Measurements from ENCODE around the gene KCNK10.

Gene KCNK10
- total RNA-seq: 0 to 0.27 (median 0.09) reads per million in 4 experiments

GRCh38 chr14:88323086-88323522 lies at the start of gene KCNK10:
Gene KCNK10 (minus strand): TSS chr14:88323269. CDS start chr14:88322798, 471 bp downstream.
- no peak for DNase-seq

GRCh38 chr14:88369496-88369895 lies 46.4 kb upstream of the KCNK10 start:
- DNase-seq: no peak

- no peak for DNase-seq
Observed at GRCh38 chr14:88364710-88365413, 41.8 kb upstream of the KCNK10 start.

- no peak for DNase-seq
Observed at GRCh38 chr14:88363644-88364043, 40.6 kb upstream of the KCNK10 start.

- no peak for DNase-seq
Observed at GRCh38 chr14:88359500-88359899, 36.4 kb upstream of the KCNK10 start.

- no peak for DNase-seq
Observed at GRCh38 chr14:88354358-88354757, 31.3 kb upstream of the KCNK10 start.

GRCh38 chr14:88352698-88353097 lies 29.6 kb upstream of the KCNK10 start:
- no peak for DNase-seq

- no peak for DNase-seq
Observed at GRCh38 chr14:88351966-88352691, 29.1 kb upstream of the KCNK10 start.

- DNase-seq: no peak
Observed at GRCh38 chr14:88348546-88348945, 25.5 kb upstream of the KCNK10 start.

- DNase-seq: no peak
Observed at GRCh38 chr14:88346048-88346639, 23.1 kb upstream of the KCNK10 start.

- DNase-seq: no peak
Observed at GRCh38 chr14:88342980-88343379, 19.9 kb upstream of the KCNK10 start.

GRCh38 chr14:88340357-88340756 lies 17.3 kb upstream of the KCNK10 start:
- DNase-seq: no peak

- no peak for DNase-seq
Observed at GRCh38 chr14:88333036-88333435, 10.0 kb upstream of the KCNK10 start.

GRCh38 chr14:88327497-88327896 lies 4.4 kb upstream of the KCNK10 start:
- DNase-seq: no peak

GRCh38 chr14:88326352-88327103 lies 3.5 kb upstream of the KCNK10 start:
- no peak for DNase-seq

GRCh38 chr14:88325883-88326282 lies 2.8 kb upstream of the KCNK10 start:
- DNase-seq: no peak

GRCh38 chr14:88324930-88325329 lies 1.9 kb upstream of the KCNK10 start:
- DNase-seq: no peak

GRCh38 chr14:88324491-88324890 lies 1.4 kb upstream of the KCNK10 start:
- no peak for DNase-seq

GRCh38 chr14:88323523-88324199 lies 592 bp upstream of the KCNK10 start:
- DNase-seq: no peak

- DNase-seq: no peak
Observed at GRCh38 chr14:88322504-88323085, 474 bp downstream of the KCNK10 start.

GRCh38 chr14:88321692-88322503 lies 1.2 kb downstream of the KCNK10 start:
- DNase-seq: no peak
